Peyer's patch (tissue), 4 donors: ENCODE results near the gene MSH4.

Source experiments
- POLR2A ChIP-seq, 2 donors: fragments of 450-650 bp; IDR thresholded peaks; one replicate each; pipeline ENCODE4 v1.5.1; 2017; ENCODE audit warnings: antibody characterized with exemption in 2 of 2, mild to moderate bottlenecking in 2 of 2, moderate library complexity in 2 of 2
- TF ChIP-seq, protein P1 (sequence below), 6 experiments: fragments of 450-650 bp in 4 of 6; fragments of 200-600 bp in 2 of 6; sonication (generic) in 1 of 6; IDR thresholded peaks; one replicate each; pipeline ENCODE4 v1.5.1; 2017 to 2019; ENCODE audit warnings: antibody characterized with exemption in 6 of 6, mild to moderate bottlenecking in 3 of 6, moderate library complexity in 1 of 6

DNA sequence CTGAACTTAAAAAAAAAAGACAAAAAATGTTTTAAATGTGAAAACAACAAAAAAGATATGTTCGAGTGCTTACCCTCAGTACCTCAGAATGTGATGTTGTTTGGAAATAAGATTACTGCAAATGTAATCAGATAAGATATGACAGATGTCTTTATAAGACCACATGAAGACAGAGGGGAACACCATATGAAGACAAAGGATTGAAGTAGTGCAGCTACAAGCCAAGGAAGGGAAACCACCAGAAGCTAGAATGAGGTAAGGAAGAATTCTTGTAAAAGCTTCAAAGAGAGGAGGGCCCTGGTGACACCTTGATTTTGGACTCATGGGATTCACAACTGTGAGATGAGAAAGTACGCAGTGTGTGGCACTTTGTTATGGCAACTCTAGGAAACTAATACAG, 120.2 kb downstream of the MSH4 start:
- TF ChIP-seq, protein P1, sequence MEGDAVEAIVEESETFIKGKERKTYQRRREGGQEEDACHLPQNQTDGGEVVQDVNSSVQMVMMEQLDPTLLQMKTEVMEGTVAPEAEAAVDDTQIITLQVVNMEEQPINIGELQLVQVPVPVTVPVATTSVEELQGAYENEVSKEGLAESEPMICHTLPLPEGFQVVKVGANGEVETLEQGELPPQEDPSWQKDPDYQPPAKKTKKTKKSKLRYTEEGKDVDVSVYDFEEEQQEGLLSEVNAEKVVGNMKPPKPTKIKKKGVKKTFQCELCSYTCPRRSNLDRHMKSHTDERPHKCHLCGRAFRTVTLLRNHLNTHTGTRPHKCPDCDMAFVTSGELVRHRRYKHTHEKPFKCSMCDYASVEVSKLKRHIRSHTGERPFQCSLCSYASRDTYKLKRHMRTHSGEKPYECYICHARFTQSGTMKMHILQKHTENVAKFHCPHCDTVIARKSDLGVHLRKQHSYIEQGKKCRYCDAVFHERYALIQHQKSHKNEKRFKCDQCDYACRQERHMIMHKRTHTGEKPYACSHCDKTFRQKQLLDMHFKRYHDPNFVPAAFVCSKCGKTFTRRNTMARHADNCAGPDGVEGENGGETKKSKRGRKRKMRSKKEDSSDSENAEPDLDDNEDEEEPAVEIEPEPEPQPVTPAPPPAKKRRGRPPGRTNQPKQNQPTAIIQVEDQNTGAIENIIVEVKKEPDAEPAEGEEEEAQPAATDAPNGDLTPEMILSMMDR (IDR thresholded peaks at IDR 0.05): no peak
- TF ChIP-seq POLR2A (IDR thresholded peaks at IDR 0.05): no peak
